Activated CD8-positive, alpha-beta T cell treated with anti-CD3 and anti-CD28 coated beads for 36 hours (primary cell): ENCODE results near the gene PCDHB10. TPM values are rescaled to one million over a fixed set of nuclear protein-coding genes. Genes with fewer than 3 reads are reported as not detected.

Source experiments
- ATAC-seq: fragments of 200-7000 bp; cut with Tn5 transposase; one replicate; pipeline ENCODE4 v1.10.0; 2021; ENCODE audit warnings: mild to moderate bottlenecking, moderate library complexity
- CTCF ChIA-PET: fragments of 350-600 bp; sonication (Branson Sonifier 250); formaldehyde crosslinking; loops from one replicate; lab custom pipeline; 2021; ENCODE audit warnings: antibody characterized with exemption; lab: Charles Lee
- POLR2A ChIA-PET: fragments of 350-600 bp; sonication (Branson Sonifier 250); formaldehyde crosslinking; loops from one replicate; lab custom pipeline; 2021; ENCODE audit warnings: antibody characterized with exemption; lab: Charles Lee
- DNase-seq: peaks from one replicate; pipeline ENCODE4 v3.0.0-alpha.2; 2020
- H3K27ac Mint-ChIP-seq: one replicate; pipeline ENCODE4 v1.8.0; 2021; ENCODE audit warnings: mild to moderate bottlenecking, mixed read lengths
- H3K27me3 Mint-ChIP-seq: one replicate; pipeline ENCODE4 v1.8.0; 2021; ENCODE audit warnings: mixed read lengths
- H3K36me3 Mint-ChIP-seq: one replicate; pipeline ENCODE4 v1.8.0; 2021; ENCODE audit warnings: low read depth, mixed read lengths
- H3K4me1 Mint-ChIP-seq: one replicate; pipeline ENCODE4 v1.8.0; 2021; ENCODE audit warnings: low read depth, mixed read lengths
- H3K4me3 Mint-ChIP-seq: one replicate; pipeline ENCODE4 v1.8.0; 2021; ENCODE audit warnings: mild to moderate bottlenecking, moderate library complexity, mixed read lengths
- H3K9me3 Mint-ChIP-seq: one replicate; pipeline ENCODE4 v1.8.0; 2021; ENCODE audit warnings: mixed read lengths
- intact Hi-C: fragments of 100-400 bp; cut with micrococcal nuclease; formaldehyde crosslinking; loops from one replicate; pipeline ENCODE4 v1.10.0; 2022
- total RNA-seq, 2 experiments: library from RNA; stranded (reverse); gene quantifications; one replicate each; pipeline ENCODE4 v1.2.3, GENCODE V29; 2021
- TF ChIP-seq, protein P1 (sequence below): fragments of 200-600 bp; IDR thresholded peaks from one replicate; pipeline ENCODE4 v1.8.0; 2022; ENCODE audit warnings: antibody characterized with exemption, mild to moderate bottlenecking

PCDHB10 gene
- total RNA-seq, 2 experiments from 2014 or later, result not detected

DNA sequence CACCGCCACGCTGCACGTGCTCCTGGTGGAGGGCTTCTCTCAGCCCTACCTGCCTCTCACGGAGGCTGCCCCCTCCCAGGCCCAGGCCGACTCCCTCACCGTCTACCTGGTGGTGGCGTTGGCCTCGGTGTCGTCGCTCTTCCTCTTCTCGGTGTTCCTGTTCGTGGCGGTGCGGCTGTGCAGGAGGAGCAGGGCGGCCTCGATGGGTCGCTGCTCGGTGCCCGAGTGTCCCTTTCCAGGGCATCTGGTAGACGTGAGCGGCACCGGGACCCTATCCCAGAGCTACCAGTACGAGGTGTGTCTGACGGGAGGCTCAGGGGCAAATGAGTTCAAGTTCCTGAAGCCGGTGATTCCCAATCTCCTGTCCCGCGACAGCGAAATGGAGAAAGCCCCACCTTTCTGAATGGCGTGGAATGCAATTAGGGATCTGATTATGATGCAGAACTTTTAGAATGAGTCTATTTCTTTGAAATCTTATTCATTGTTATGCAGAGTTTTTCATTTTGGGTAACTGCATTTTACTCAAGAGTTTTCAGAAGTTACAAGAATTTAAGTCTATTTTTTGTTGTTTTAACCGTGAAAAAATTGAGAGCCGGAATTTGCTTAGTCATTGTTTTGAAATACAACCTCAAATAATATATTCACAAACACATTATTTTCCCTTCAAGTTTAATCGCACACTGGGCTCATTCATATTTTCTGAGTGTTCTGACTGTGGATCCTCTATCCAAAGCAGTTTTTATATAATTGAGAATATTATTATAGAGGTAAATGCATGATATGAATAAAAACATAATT, 44.6 kb downstream of the PCDHB10 start:
- H3K27ac Mint-ChIP-seq, result no peak overlapping the region
- DNase-seq, result no peak
- no peaks in the 10 kb centered on the region for H3K4me1 Mint-ChIP-seq
- ChIA-PET POLR2A (no interaction called here), CTCF (no interaction called here)
- H3K9me3 Mint-ChIP-seq, result peaks cover 35% of the 10 kb centered on the region
- intact Hi-C loops, result no loop called here
- no peak for ATAC-seq
- H3K4me3 Mint-ChIP-seq, result no peak overlapping the region
- TF ChIP-seq, protein P1, sequence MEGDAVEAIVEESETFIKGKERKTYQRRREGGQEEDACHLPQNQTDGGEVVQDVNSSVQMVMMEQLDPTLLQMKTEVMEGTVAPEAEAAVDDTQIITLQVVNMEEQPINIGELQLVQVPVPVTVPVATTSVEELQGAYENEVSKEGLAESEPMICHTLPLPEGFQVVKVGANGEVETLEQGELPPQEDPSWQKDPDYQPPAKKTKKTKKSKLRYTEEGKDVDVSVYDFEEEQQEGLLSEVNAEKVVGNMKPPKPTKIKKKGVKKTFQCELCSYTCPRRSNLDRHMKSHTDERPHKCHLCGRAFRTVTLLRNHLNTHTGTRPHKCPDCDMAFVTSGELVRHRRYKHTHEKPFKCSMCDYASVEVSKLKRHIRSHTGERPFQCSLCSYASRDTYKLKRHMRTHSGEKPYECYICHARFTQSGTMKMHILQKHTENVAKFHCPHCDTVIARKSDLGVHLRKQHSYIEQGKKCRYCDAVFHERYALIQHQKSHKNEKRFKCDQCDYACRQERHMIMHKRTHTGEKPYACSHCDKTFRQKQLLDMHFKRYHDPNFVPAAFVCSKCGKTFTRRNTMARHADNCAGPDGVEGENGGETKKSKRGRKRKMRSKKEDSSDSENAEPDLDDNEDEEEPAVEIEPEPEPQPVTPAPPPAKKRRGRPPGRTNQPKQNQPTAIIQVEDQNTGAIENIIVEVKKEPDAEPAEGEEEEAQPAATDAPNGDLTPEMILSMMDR, result no peak
- peaks cover 52% of the 10 kb centered on the region for H3K27me3 Mint-ChIP-seq
- H3K36me3 Mint-ChIP-seq, result peaks cover 19% of the 10 kb centered on the region

DNA sequence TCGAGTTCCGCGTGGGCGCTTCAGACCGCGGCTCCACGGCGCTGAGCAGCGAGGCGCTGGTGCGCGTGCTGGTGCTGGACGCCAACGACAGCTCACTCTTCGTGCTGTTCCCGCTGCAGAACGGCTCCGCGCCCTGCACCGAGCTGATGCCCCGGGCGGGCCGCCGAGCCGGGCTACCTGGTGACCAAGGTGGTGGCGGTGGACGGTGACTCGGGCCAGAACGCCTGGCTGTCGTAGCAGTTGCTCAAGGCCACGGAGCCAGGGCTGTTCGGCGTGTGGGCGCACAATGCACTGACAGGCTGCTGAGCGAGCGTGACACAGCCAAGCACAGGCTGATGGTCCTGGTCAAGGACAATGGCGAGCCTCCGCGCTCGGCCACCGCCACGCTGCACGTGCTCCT, 49.3 kb downstream of the PCDHB10 start:
- ChIA-PET POLR2A (no interaction called here), CTCF (no interaction called here)
- no peak overlapping the region for H3K4me3 Mint-ChIP-seq
- intact Hi-C loops, result no loop called here
- no peak overlapping the region for H3K27ac Mint-ChIP-seq
- peaks cover 45% of the 10 kb centered on the region for H3K9me3 Mint-ChIP-seq
- ATAC-seq (no peak), DNase-seq (no peak)
- H3K27me3 Mint-ChIP-seq, result peaks cover 41% of the 10 kb centered on the region
- H3K36me3 Mint-ChIP-seq, result peaks cover 34% of the 10 kb centered on the region
- H3K4me1 Mint-ChIP-seq, result no peaks in the 10 kb centered on the region
- TF ChIP-seq, protein P1, result no peak

Other genes with a start within 250 kb of the PCDHB10 start
- gene PCDHAC2, start 225.9 kb upstream of the PCDHB10 start, total RNA-seq, result not detected
- gene PCDHB1, start 141.0 kb upstream of the PCDHB10 start, total RNA-seq, result not detected
- gene PCDHB2, start 97.7 kb upstream of the PCDHB10 start, total RNA-seq, result not detected
- gene PCDHB3, start 91.9 kb upstream of the PCDHB10 start, total RNA-seq, result not detected
- gene PCDHB4, start 70.5 kb upstream of the PCDHB10 start, total RNA-seq, result not detected
- gene PCDHB5, start 57.1 kb upstream of the PCDHB10 start, total RNA-seq, result not detected
- gene PCDHB6, start 42.3 kb upstream of the PCDHB10 start, total RNA-seq, result not detected
- gene PCDHB7, start 19.7 kb upstream of the PCDHB10 start, total RNA-seq, result not detected
- not detected for gene PCDHB8, start 14.6 kb upstream of the PCDHB10 start, total RNA-seq
- gene PCDHB16, start 10.0 kb upstream of the PCDHB10 start, total RNA-seq, result not detected
- not detected for gene PCDHB9, start 5.2 kb upstream of the PCDHB10 start, total RNA-seq
- not detected for gene PCDHB11, start 7.3 kb downstream of the PCDHB10 start, total RNA-seq
- gene PCDHB12, start 16.4 kb downstream of the PCDHB10 start, total RNA-seq, result not detected
- not detected for gene PCDHB13, start 21.6 kb downstream of the PCDHB10 start, total RNA-seq
- gene PCDHB14, start 31.0 kb downstream of the PCDHB10 start, total RNA-seq, result not detected
- not detected for gene PCDHB15, start 53.0 kb downstream of the PCDHB10 start, total RNA-seq
- under 1 TPM in 1 of 2 experiments, not detected in 1; 0.25 TPM for gene SLC25A2, start 111.7 kb downstream of the PCDHB10 start, total RNA-seq
- gene TAF7, start 128.4 kb downstream of the PCDHB10 start, total RNA-seq, result 10 to 100 TPM; 56.2 to 58.1 TPM
- under 1 TPM in 1 of 2 experiments, not detected in 1; 0.07 TPM for gene PCDHGA1, start 138.2 kb downstream of the PCDHB10 start, total RNA-seq
- not detected for gene PCDHGA2, start 146.4 kb downstream of the PCDHB10 start, total RNA-seq
- gene PCDHGA3, start 151.5 kb downstream of the PCDHB10 start, total RNA-seq, result not detected
- gene PCDHGB1, start 157.7 kb downstream of the PCDHB10 start, total RNA-seq, result not detected
- gene PCDHGA4, start 162.7 kb downstream of the PCDHB10 start, total RNA-seq, result not detected
- under 1 TPM; 0.11 to 0.14 TPM for gene PCDHGB2, start 167.6 kb downstream of the PCDHB10 start, total RNA-seq
- gene PCDHGA5, start 171.8 kb downstream of the PCDHB10 start, total RNA-seq, result not detected
- gene PCDHGB3, start 177.9 kb downstream of the PCDHB10 start, total RNA-seq, result under 1 TPM; 0.07 to 0.16 TPM
- not detected for gene PCDHGA6, start 181.5 kb downstream of the PCDHB10 start, total RNA-seq
- gene PCDHGA7, start 190.4 kb downstream of the PCDHB10 start, total RNA-seq, result not detected
- not detected for gene PCDHGB4, start 195.3 kb downstream of the PCDHB10 start, total RNA-seq
- not detected for gene PCDHGA8, start 200.3 kb downstream of the PCDHB10 start, total RNA-seq
- under 1 TPM in 1 of 2 experiments, not detected in 1; 0.11 TPM for gene PCDHGB5, start 205.6 kb downstream of the PCDHB10 start, total RNA-seq
- gene PCDHGA9, start 210.4 kb downstream of the PCDHB10 start, total RNA-seq, result under 1 TPM in 1 of 2 experiments, not detected in 1; 0.09 TPM
- under 1 TPM in 1 of 2 experiments, not detected in 1; 0.09 TPM for gene PCDHGB6, start 215.7 kb downstream of the PCDHB10 start, total RNA-seq
- gene PCDHGA10, start 220.6 kb downstream of the PCDHB10 start, total RNA-seq, result not detected
- gene PCDHGB7, start 225.3 kb downstream of the PCDHB10 start, total RNA-seq, result not detected
- not detected for gene PCDHGA11, start 228.7 kb downstream of the PCDHB10 start, total RNA-seq
- gene PCDHGA12, start 238.2 kb downstream of the PCDHB10 start, total RNA-seq, result not detected